Panc1 (cell line): ENCODE data around the gene TSC2. TPM values are rescaled to one million over a fixed set of nuclear protein-coding genes. Genes with fewer than 3 reads are reported as not detected.

Experiments used
- ATAC-seq: fragments of 200-7000 bp; cut with Tn5 transposase; 2 replicates; pipeline ENCODE4 v1.9.1; 2020; ENCODE audit warnings: mild to moderate bottlenecking, moderate library complexity
- BruUV-seq: library from RNA; stranded (reverse); fragments of 400-500 nt; replicated peaks from 2 replicates; lab custom pipeline; 2021; lab: Mats Ljungman, UMichigan
- CTCF ChIA-PET: fragments of 300-600 bp; sonication (Branson Sonifier 250); formaldehyde crosslinking; loops from one replicate; lab custom pipeline; 2022; ENCODE audit warnings: antibody characterized with exemption; lab: Charles Lee
- POLR2A ChIA-PET: fragments of 300-600 bp; sonication (Branson Sonifier 250); formaldehyde crosslinking; loops from one replicate; lab custom pipeline; 2022; ENCODE audit warnings: antibody characterized with exemption; lab: Charles Lee
- DNase-seq: peaks from one replicate; pipeline ENCODE4 v3.0.0-alpha.2; 2010; ENCODE audit warnings: low read depth, low spot score
- H3K27ac ChIP-seq: 2 replicates; pipeline ENCODE4 v1.5.1; 2011; ENCODE audit warnings: mild to moderate bottlenecking, low read length, inconsistent platforms
- H3K27me3 ChIP-seq: fragments of 200-500 bp; sonication (Bioruptor generic); 2 replicates; pipeline ENCODE4 v1.6.0; 2014; ENCODE audit warnings: low read length, inconsistent platforms; ENCODE audit not compliant: control insufficient read depth, insufficient read depth
- H3K36me3 ChIP-seq: fragments of 200-500 bp; sonication (Bioruptor generic); 2 replicates; pipeline ENCODE4 v1.5.1; 2014; ENCODE audit warnings: inconsistent platforms, mild to moderate bottlenecking, low read length, moderate library complexity; ENCODE audit not compliant: control insufficient read depth, insufficient read depth
- H3K4me1 ChIP-seq: 2 replicates; pipeline ENCODE4 v1.5.1; 2011; ENCODE audit warnings: inconsistent platforms, mild to moderate bottlenecking, low read length, moderate library complexity; ENCODE audit not compliant: control insufficient read depth, insufficient read depth
- H3K4me3 ChIP-seq, 2 experiments: 2 replicates each; pipeline ENCODE4 v1.5.1; 2011 to 2012; ENCODE audit warnings: low read depth in 2 of 2, low read length in 2 of 2, mild to moderate bottlenecking in 2 of 2, inconsistent platforms in 1 of 2, moderate library complexity in 1 of 2
- H3K9me3 ChIP-seq: fragments of 200-500 bp; sonication (Bioruptor generic); 2 replicates; pipeline ENCODE4 v1.5.1; 2014; ENCODE audit warnings: low read depth, mild to moderate bottlenecking, inconsistent platforms, low read length, moderate library complexity; ENCODE audit not compliant: control insufficient read depth, insufficient read depth
- CTCF ChIP-seq: fragments of 450-650 bp; IDR thresholded peaks from 2 replicates; pipeline ENCODE4 v1.5.1; 2017; ENCODE audit warnings: mild to moderate bottlenecking
- POLR2AphosphoS5 ChIP-seq: IDR thresholded peaks from 2 replicates; pipeline ENCODE4 v1.6.1; 2012; ENCODE audit warnings: mild to moderate bottlenecking, low read depth, low read length, moderate library complexity
- REST ChIP-seq, 2 experiments: IDR thresholded peaks; 2 replicates each; pipeline ENCODE4 v1.6.1; 2011 to 2012; ENCODE audit warnings: low read depth in 2 of 2, control low read depth in 1 of 2, low read length in 1 of 2, mild to moderate bottlenecking in 1 of 2, moderate library complexity in 1 of 2; ENCODE audit not compliant: insufficient read depth in 1 of 2
- SIN3A ChIP-seq: IDR thresholded peaks from 2 replicates; pipeline ENCODE4 v1.6.1; 2012; ENCODE audit warnings: low read depth, mild to moderate bottlenecking, low read length, moderate library complexity, borderline replicate concordance; ENCODE audit not compliant: insufficient read depth
- TCF7L2 ChIP-seq: IDR thresholded peaks from 2 replicates; pipeline ENCODE4 v1.6.1; 2011; ENCODE audit warnings: mild to moderate bottlenecking, low read depth, low read length, inconsistent platforms
- in situ Hi-C: cut with HindIII; loops from 2 replicates; pipeline ENCODE4 v1.10.0; 2016; ENCODE audit warnings: low sequenced_read_pairs, low pct_unique_long_range_greater_than_20kb
- intact Hi-C: fragments of 100-400 bp; cut with micrococcal nuclease; formaldehyde crosslinking; loops from one replicate; pipeline ENCODE4 v1.10.0; 2022; ENCODE audit not compliant: unreplicated experiment
- total RNA-seq: library from RNA; stranded (reverse); gene quantifications from one replicate; pipeline ENCODE4 v1.2.1, GENCODE V29; 2021; ENCODE audit not compliant: unreplicated experiment

TSC2 gene
- total RNA-seq, 1 experiment from 2014 or later, result 115 TPM

GRCh38 chr16:2057438-2057837 is 9.7 kb downstream of the TSC2 start:
- Histone ChIP-seq H3K27me3 (no peaks in the 10 kb centered on the region), H3K9me3 (no peaks in the 10 kb centered on the region), H3K4me3 (no peak overlapping the region), H3K36me3 (no peaks in the 10 kb centered on the region), H3K27ac (no peak overlapping the region), H3K4me1 (no peaks in the 10 kb centered on the region)
- no peak for DNase-seq
- BruUV-seq, result no TSS peak
- in situ Hi-C loops, result no loop called here
- no peak for ATAC-seq
- ChIA-PET CTCF (interaction anchor here (0.9 to 1.3 kb wide), 3 partner anchors 9 to 83 kb away, joined by 3 to 4 read pairs (median 3); partner anchors contain the start of gene TSC2), POLR2A (no interaction called here)
- intact Hi-C loops, result no loop called here
- TF ChIP-seq CTCF, result no peak
- no peak for TF ChIP-seq REST (IDR thresholded peaks at IDR 0.05; ENCODE audit: insufficient read depth in 1 of 2, low read depth in 2 of 2, low read length in 1 of 2)
- TF ChIP-seq SIN3A, result no peak
- TF ChIP-seq POLR2AphosphoS5, result no peak
- no peak for TF ChIP-seq TCF7L2

- POLR2A ChIA-PET, result no interaction called here
- Histone ChIP-seq H3K27me3 (no peaks in the 10 kb centered on the region), H3K4me3 (no peak overlapping the region), H3K4me1 (no peaks in the 10 kb centered on the region), H3K27ac (no peak overlapping the region), H3K9me3 (no peaks in the 10 kb centered on the region), H3K36me3 (no peaks in the 10 kb centered on the region)
- DNase-seq, result no peak
- TF ChIP-seq POLR2AphosphoS5 (no peak), CTCF (no peak), REST (IDR thresholded peaks at IDR 0.05; ENCODE audit: insufficient read depth in 1 of 2, low read depth in 2 of 2, low read length in 1 of 2) (no peak)
- CTCF ChIA-PET, result no interaction called here
- no TSS peak for BruUV-seq
- in situ Hi-C loops, result no loop called here
- no peak for ATAC-seq
- intact Hi-C loops, result no loop called here
Observed at GRCh38 chr16:2058420-2058819, 10.6 kb downstream of the TSC2 start.
